ENCODE data around the gene SPRED1. TPM values are rescaled to one million over a fixed set of nuclear protein-coding genes. Genes with fewer than 3 reads are reported as not detected.

The SPRED1 gene
- total and polyA plus RNA-seq, 2 donors from 2014 or later: 4.6 to 36.2 TPM

GRCh38 chr15:38208206-38208605 is 44.4 kb upstream of the SPRED1 start:
- no peak overlapping the region for H3K4me3 ChIP-seq (ENCODE audit: low read length in 3 of 3)
- no peaks in the 10 kb centered on the region for H3K9me3 ChIP-seq (ENCODE audit: control insufficient read depth in 2 of 3, insufficient read depth in 1 of 3, low read length in 3 of 3)
- no peaks in the 10 kb centered on the region for H3K27me3 ChIP-seq (ENCODE audit: control insufficient read depth, insufficient read depth, low read length)
- FAIRE-seq (no peak), DNase-seq (no peak)
- intact Hi-C loops (cut with DNase I): no loop called here
- H3K36me3 ChIP-seq (ENCODE audit: control insufficient read depth in 2 of 3, insufficient read depth in 3 of 3, low read length in 3 of 3): no peaks in the 10 kb centered on the region
- TF ChIP-seq CTCF (IDR thresholded peaks at IDR 0.05; ENCODE audit: borderline replicate concordance, extremely low read depth, insufficient read depth): no peak
- no peak overlapping the region for H3K27ac ChIP-seq (ENCODE audit: low read depth in 2 of 2, low read length in 2 of 2)
- H3K9ac ChIP-seq (ENCODE audit: low read length in 3 of 3): no peak overlapping the region
- H3K4me1 ChIP-seq (ENCODE audit: control insufficient read depth in 2 of 3, insufficient read depth in 2 of 3, low read depth in 1 of 3, low read length in 3 of 3): peaks cover 0 to 11% (median 0%) of the 10 kb centered on the region in 3 donors

GRCh38 chr15:38208779-38209178 is 43.9 kb upstream of the SPRED1 start:
- no peaks in the 10 kb centered on the region for H3K9me3 ChIP-seq (ENCODE audit: control insufficient read depth in 2 of 3, insufficient read depth in 1 of 3, low read length in 3 of 3)
- intact Hi-C loops (cut with DNase I): no loop called here
- DNase-seq (no peak), FAIRE-seq (no peak)
- no peak for TF ChIP-seq CTCF (IDR thresholded peaks at IDR 0.05; ENCODE audit: borderline replicate concordance, extremely low read depth, insufficient read depth)
- no peaks in the 10 kb centered on the region for H3K36me3 ChIP-seq (ENCODE audit: control insufficient read depth in 2 of 3, insufficient read depth in 3 of 3, low read length in 3 of 3)
- H3K27me3 ChIP-seq (ENCODE audit: control insufficient read depth, insufficient read depth, low read length): no peaks in the 10 kb centered on the region
- H3K27ac ChIP-seq (ENCODE audit: low read depth in 2 of 2, low read length in 2 of 2): no peak overlapping the region
- peaks cover 0 to 11% (median 0%) of the 10 kb centered on the region in 3 donors for H3K4me1 ChIP-seq (ENCODE audit: control insufficient read depth in 2 of 3, insufficient read depth in 2 of 3, low read depth in 1 of 3, low read length in 3 of 3)
- no peak overlapping the region for H3K9ac ChIP-seq (ENCODE audit: low read length in 3 of 3)
- no peak overlapping the region for H3K4me3 ChIP-seq (ENCODE audit: low read length in 3 of 3)

- no peak for DNase-seq
- no peaks in the 10 kb centered on the region for H3K27me3 ChIP-seq (ENCODE audit: control insufficient read depth, insufficient read depth, low read length)
- intact Hi-C loops (cut with DNase I): no loop called here
- H3K9me3 ChIP-seq (ENCODE audit: control insufficient read depth in 2 of 3, insufficient read depth in 1 of 3, low read length in 3 of 3): no peaks in the 10 kb centered on the region
- H3K9ac ChIP-seq (ENCODE audit: low read length in 3 of 3): no peak overlapping the region
- FAIRE-seq: no peak
- peaks cover 0 to 11% (median 0%) of the 10 kb centered on the region in 3 donors for H3K4me1 ChIP-seq (ENCODE audit: control insufficient read depth in 2 of 3, insufficient read depth in 2 of 3, low read depth in 1 of 3, low read length in 3 of 3)
- no peak overlapping the region for H3K4me3 ChIP-seq (ENCODE audit: low read length in 3 of 3)
- no peak overlapping the region for H3K27ac ChIP-seq (ENCODE audit: low read depth in 2 of 2, low read length in 2 of 2)
- H3K36me3 ChIP-seq (ENCODE audit: control insufficient read depth in 2 of 3, insufficient read depth in 3 of 3, low read length in 3 of 3): no peaks in the 10 kb centered on the region
- TF ChIP-seq CTCF (IDR thresholded peaks at IDR 0.05; ENCODE audit: borderline replicate concordance, extremely low read depth, insufficient read depth): no peak
Measured at GRCh38 chr15:38211249-38211648, 41.4 kb upstream of the SPRED1 start.

GRCh38 chr15:38211811-38212210 is 40.8 kb upstream of the SPRED1 start:
- no peak for FAIRE-seq
- TF ChIP-seq CTCF (IDR thresholded peaks at IDR 0.05; ENCODE audit: borderline replicate concordance, extremely low read depth, insufficient read depth): no peak
- H3K4me3 ChIP-seq (ENCODE audit: low read length in 3 of 3): no peak overlapping the region
- no peak overlapping the region for H3K9ac ChIP-seq (ENCODE audit: low read length in 3 of 3)
- DNase-seq: no peak
- peaks cover 0 to 10% (median 0%) of the 10 kb centered on the region in 3 donors for H3K4me1 ChIP-seq (ENCODE audit: control insufficient read depth in 2 of 3, insufficient read depth in 2 of 3, low read depth in 1 of 3, low read length in 3 of 3)
- no peaks in the 10 kb centered on the region for H3K27me3 ChIP-seq (ENCODE audit: control insufficient read depth, insufficient read depth, low read length)
- no peaks in the 10 kb centered on the region for H3K36me3 ChIP-seq (ENCODE audit: control insufficient read depth in 2 of 3, insufficient read depth in 3 of 3, low read length in 3 of 3)
- intact Hi-C loops (cut with DNase I): no loop called here
- no peaks in the 10 kb centered on the region for H3K9me3 ChIP-seq (ENCODE audit: control insufficient read depth in 2 of 3, insufficient read depth in 1 of 3, low read length in 3 of 3)
- no peak overlapping the region for H3K27ac ChIP-seq (ENCODE audit: low read depth in 2 of 2, low read length in 2 of 2)

Measured in kidney (tissue), 14 donors.